Colonic mucosa (tissue), 4 donors: ENCODE results near the gene LAPTM4A. TPM values are rescaled to one million over a fixed set of nuclear protein-coding genes. Genes with fewer than 3 reads are reported as not detected.

Source experiments
- DNase-seq: peaks from one replicate; pipeline ENCODE4 v3.0.0-alpha.2; 2020
- H3K27ac ChIP-seq: fragments of 200-600 bp; one replicate; pipeline ENCODE4 v1.8.0; 2021
- H3K27me3 ChIP-seq: fragments of 200-600 bp; one replicate; pipeline ENCODE4 v1.8.0; 2021
- H3K36me3 ChIP-seq: fragments of 200-600 bp; one replicate; pipeline ENCODE4 v1.8.0; 2021
- H3K4me1 ChIP-seq: fragments of 200-600 bp; one replicate; pipeline ENCODE4 v1.8.0; 2021; ENCODE audit warnings: mild to moderate bottlenecking
- H3K4me3 ChIP-seq: fragments of 200-600 bp; one replicate; pipeline ENCODE4 v1.8.0; 2021
- H3K9ac ChIP-seq, 2 donors: one replicate each; pipeline ENCODE4 v1.7.0; 2013; ENCODE audit warnings: control low read depth in 2 of 2, low read depth in 2 of 2, low read length in 2 of 2
- H3K9me3 ChIP-seq: fragments of 200-600 bp; one replicate; pipeline ENCODE4 v1.8.0; 2021
- intact Hi-C: fragments of 100-400 bp; cut with DNase I; formaldehyde crosslinking; loops from one replicate; pipeline ENCODE4 v1.14.1; 2022
- total RNA-seq, 2 donors: library from RNA; stranded (reverse); fragmentation: NEBNext Ultra II Directional in 1 of 2; extraction: Animal tissue kit (Norgen Biotek cat#: 25700) in 1 of 2; gene quantifications; one replicate each; pipeline ENCODE4 v1.2.1, GENCODE V29; 2021
- TF ChIP-seq, protein P1 (sequence below): fragments of 200-600 bp; IDR thresholded peaks from one replicate; pipeline ENCODE4 v1.8.0; 2022; ENCODE audit warnings: antibody characterized with exemption, mild to moderate bottlenecking
- donor health status: healthy.
- donor health status: DM: no; HTN: no; CAD: no.
- donor health status: DM: no; HTN: no; CAD: no.

Gene LAPTM4A
- total RNA-seq, 2 donors from 2014 or later = 158 to 190 TPM

DNA sequence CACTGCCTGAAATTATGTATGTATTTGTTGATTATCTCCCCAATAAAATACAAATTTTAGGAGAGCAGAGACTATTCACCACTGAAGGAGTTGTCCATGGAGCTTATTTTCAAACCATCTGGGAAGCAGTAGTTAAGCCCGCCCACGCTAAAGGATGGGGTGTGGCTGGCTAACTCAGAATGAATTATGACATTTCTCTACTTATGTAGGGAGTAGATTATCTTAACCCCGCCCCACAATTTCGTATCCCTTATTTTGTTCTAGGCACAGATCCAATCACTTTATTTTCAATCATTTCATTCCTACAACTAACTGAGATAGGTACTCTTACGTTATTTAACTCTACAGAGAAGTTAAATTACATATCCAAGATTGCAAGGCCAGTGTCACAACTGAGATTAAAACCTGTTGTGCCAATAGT lies 1.4 kb upstream of the LAPTM4A start:
- Histone ChIP-seq H3K36me3 (no peaks in the 10 kb centered on the region), H3K9ac (peak overlapping the region in 1 of 2 donors; percentile 97), H3K27me3 (no peaks in the 10 kb centered on the region), H3K4me1 (no peaks in the 10 kb centered on the region), H3K27ac (peak overlapping the region; percentile 97), H3K9me3 (no peaks in the 10 kb centered on the region), H3K4me3 (peak overlapping the region; percentile 73)
- peak; percentile 85 for DNase-seq
- intact Hi-C loops = no loop called here
- TF ChIP-seq, protein P1, sequence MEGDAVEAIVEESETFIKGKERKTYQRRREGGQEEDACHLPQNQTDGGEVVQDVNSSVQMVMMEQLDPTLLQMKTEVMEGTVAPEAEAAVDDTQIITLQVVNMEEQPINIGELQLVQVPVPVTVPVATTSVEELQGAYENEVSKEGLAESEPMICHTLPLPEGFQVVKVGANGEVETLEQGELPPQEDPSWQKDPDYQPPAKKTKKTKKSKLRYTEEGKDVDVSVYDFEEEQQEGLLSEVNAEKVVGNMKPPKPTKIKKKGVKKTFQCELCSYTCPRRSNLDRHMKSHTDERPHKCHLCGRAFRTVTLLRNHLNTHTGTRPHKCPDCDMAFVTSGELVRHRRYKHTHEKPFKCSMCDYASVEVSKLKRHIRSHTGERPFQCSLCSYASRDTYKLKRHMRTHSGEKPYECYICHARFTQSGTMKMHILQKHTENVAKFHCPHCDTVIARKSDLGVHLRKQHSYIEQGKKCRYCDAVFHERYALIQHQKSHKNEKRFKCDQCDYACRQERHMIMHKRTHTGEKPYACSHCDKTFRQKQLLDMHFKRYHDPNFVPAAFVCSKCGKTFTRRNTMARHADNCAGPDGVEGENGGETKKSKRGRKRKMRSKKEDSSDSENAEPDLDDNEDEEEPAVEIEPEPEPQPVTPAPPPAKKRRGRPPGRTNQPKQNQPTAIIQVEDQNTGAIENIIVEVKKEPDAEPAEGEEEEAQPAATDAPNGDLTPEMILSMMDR = no peak

DNA sequence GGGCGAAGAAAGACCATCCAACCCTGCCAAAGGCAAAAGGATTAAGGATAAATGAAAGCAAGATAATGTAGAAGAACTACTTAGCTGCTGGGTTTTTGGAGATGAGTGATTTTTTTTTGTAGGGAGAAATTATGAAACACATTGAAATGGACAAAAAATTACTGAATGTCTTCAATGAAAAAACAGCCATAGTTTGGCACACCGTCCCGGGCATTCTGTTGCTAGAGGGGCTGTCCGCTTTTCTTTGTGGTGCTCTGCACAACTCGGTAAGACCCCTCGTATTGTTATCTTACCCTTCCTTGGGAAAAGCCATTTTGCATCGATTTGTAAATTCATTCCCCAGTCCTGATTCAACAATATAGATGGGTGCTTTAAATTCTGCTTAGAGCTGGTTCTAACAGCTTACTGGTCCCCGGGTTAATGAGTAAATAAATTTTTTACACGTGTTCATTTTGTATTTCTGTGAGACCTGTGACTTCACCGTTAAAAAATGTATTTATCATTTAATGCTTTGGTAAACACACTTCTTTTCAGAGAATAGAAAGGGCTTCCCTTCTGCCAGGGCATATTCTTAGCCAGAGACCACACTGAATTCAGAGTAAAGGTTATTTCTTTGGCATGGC lies 912 bp upstream of the LAPTM4A start:
- DNase-seq = no peak
- intact Hi-C loops = no loop called here

DNA sequence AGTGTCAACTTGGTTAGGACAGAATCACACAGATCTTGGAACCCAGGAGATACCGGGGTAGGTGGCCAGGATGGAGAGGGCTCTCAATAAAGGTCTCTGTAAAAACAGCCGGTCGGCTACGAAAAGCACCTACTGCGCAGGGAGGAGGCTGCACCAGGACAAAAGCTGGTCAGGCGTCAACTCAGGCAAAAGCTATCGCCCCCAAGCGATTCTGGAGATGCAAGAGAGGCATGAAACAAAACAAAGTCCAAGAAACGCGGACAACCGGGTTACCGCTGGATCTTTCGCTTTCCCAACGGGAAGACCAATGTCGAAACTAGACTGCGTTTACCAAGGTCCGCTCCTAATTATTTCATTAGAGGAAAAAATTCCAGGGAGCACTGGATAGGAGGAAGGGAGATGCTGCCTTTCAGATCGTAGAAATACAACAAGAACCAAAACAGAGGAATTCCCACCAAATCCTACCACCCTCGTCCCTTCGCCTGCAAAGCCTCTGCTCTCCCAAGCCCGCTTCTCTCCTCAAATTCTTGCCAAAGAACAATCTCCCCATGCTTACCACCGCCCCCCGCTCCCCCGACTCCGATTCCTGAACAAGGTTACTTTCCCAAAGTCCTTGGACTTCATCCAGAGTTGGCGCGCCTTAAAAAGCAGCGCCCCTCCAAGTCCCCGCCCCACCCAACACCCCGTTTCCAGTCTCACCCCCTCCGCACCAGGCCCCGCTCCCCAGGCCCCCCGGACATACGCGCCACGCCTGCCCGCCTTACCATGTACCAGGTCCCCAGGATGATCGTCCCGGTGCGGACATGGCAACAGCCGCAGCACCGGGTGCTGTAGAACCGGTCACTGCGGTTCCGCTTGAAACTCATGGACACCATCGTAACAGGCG lies 539 bp downstream of the LAPTM4A start:
- intact Hi-C loops = no loop called here
- H3K27me3 ChIP-seq = no peaks in the 10 kb centered on the region
- peak overlapping the region; percentile 97 for H3K27ac ChIP-seq
- peak; percentile 77 for DNase-seq
- peak overlapping the region; percentile 73 for H3K4me3 ChIP-seq
- H3K9me3 ChIP-seq = no peaks in the 10 kb centered on the region
- H3K4me1 ChIP-seq = no peaks in the 10 kb centered on the region
- peak overlapping the region; percentile 72 to 97 for H3K9ac ChIP-seq
- H3K36me3 ChIP-seq = no peaks in the 10 kb centered on the region
- TF ChIP-seq, protein P1 = no peak

More for the DNA sequence above, 912 bp upstream of the LAPTM4A start:
- H3K27ac ChIP-seq = peak overlapping the region; percentile 97
- no peaks in the 10 kb centered on the region for H3K9me3 ChIP-seq
- H3K9ac ChIP-seq = peak overlapping the region; percentile 64 to 97
- TF ChIP-seq, protein P1 = no peak
- peak overlapping the region; percentile 73 for H3K4me3 ChIP-seq
- H3K36me3 ChIP-seq = no peaks in the 10 kb centered on the region
- no peaks in the 10 kb centered on the region for H3K4me1 ChIP-seq
- H3K27me3 ChIP-seq = no peaks in the 10 kb centered on the region

DNA sequence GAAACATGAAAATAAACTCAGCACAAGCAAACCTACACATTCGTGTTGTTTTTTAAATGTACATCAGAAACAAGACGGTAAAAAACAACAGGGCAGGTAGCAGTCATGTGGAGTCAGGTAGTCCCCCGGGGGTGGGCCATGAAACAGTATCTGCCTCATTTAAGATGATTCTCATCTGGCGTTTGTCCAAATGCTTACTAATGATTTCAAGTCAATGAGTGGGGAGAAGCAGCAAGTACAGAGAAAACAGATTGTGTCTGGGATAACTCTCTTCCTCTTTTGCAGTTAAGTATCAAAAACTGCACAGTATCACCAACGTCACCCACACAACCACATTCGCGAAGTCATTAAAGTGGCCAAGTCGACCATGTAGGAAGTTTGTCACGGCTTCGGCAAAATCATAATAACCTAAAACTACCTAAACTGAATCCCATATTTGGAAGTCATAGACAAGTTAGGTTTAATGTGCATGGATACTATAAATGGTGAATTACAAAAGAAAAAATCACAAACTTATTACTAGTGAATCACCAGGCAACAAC lies 1.3 kb downstream of the LAPTM4A start:
- intact Hi-C loops = no loop called here
- H3K4me1 ChIP-seq = no peaks in the 10 kb centered on the region
- H3K4me3 ChIP-seq = peak overlapping the region; percentile 73
- no peaks in the 10 kb centered on the region for H3K36me3 ChIP-seq
- peak overlapping the region in 1 of 2 donors; percentile 97 for H3K9ac ChIP-seq
- no peaks in the 10 kb centered on the region for H3K9me3 ChIP-seq
- DNase-seq = peak; percentile 46
- peak overlapping the region; percentile 97 for H3K27ac ChIP-seq
- H3K27me3 ChIP-seq = no peaks in the 10 kb centered on the region
- TF ChIP-seq, protein P1 = no peak

DNA sequence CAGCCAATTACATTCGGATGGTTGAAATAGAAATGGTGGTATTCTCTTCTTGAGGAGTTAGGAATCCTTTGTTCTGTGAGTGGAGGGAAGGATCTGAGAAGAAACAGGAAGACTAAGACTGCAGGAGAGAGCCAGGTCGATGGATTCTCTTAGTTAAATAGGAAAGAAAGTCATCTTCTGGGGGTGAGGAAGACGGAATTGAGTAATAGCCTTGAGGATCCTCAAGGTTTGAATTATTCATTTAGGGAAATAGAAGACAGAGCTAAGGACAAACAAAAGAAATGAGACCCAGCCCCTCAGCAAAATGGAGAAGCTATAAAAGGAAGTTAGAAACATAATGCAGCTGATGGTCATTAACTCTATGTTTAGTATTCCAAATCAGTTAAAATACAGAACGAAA lies 1.8 kb downstream of the LAPTM4A start:
- H3K4me1 ChIP-seq = no peaks in the 10 kb centered on the region

More for the DNA sequence above, 1.8 kb downstream of the LAPTM4A start:
- Histone ChIP-seq H3K4me3 (peak overlapping the region; percentile 73), H3K27me3 (no peaks in the 10 kb centered on the region), H3K9ac (peak overlapping the region in 1 of 2 donors; percentile 97), H3K9me3 (no peaks in the 10 kb centered on the region), H3K36me3 (no peaks in the 10 kb centered on the region), H3K27ac (peak overlapping the region; percentile 97)
- intact Hi-C loops = no loop called here
- TF ChIP-seq, protein P1 = no peak
- no peak for DNase-seq
